HG02938 (cell line): Measurements from ENCODE around the gene THSD4.
"Not testable (repeated sequence)": the region's sequence is repeated elsewhere in the genome, so short reads cannot be mapped to it uniquely, and the experiment has no call there.

Experiments
- ATAC-seq: cut with Tn5 transposase; IDR thresholded peaks from one replicate; pipeline ENCODE4 v1.9.1; 2021; ENCODE audit warnings: mild to moderate bottlenecking, moderate library complexity; ENCODE audit not compliant: unreplicated experiment

THSD4 gene

GRCh38 chr15:71248386-71248785 is 133.1 kb downstream of the THSD4 start:
- no peak for ATAC-seq

DNA sequence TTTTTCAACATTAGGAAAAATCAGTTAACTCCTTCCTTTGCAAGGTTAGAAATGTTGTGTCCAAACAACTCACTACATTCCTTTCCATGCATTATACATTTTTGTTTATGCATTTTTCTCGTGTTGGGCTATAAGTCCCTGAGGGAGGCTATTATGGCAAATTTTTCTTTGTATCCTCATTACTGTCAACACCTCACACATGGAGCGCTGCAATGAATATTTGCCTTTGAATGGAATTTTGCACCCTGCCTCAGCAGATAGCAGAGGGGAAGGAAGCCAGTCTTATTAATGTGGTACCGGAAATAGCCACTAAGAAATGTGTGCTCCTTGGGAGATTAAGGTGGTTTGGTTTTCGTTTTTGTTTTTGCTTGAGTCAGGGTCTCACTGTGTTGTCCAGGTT is 134.7 kb downstream of the THSD4 start:
- no peak for ATAC-seq

DNA sequence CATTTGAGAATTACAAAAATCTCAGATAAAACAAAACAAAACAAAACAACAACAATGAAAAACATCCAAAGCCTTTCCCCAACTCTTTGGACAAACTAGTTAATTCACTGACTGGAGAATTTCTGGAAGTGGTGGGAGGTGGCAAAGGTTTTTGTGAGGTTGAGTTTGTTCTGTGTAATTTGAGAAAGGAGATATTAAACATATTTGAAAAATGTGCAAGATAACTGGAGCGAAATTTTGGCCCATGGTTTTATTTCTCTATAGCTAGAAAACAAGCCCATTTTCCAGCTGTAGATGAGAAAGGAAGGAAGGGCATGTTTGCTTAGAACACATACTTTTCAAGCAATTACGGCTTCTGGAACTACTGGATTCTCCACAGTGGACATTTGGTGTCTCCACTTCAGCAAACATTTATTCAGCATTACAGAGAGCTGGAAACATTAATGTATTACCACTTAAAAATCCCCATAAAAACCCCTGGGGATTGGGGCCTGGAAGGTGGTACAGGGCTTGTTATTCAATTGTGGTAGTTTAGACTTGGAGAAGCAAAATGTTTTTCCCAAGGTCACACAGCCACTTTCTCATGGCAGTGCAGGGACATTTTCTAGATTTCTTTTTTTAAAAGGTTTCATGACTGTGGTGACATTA is 135.8 kb downstream of the THSD4 start:
- ATAC-seq = no peak

GRCh38 chr15:71251584-71252043 is 136.3 kb downstream of the THSD4 start:
- no peak for ATAC-seq

GRCh38 chr15:71252044-71252739 is 136.9 kb downstream of the THSD4 start:
- no peak for ATAC-seq

DNA sequence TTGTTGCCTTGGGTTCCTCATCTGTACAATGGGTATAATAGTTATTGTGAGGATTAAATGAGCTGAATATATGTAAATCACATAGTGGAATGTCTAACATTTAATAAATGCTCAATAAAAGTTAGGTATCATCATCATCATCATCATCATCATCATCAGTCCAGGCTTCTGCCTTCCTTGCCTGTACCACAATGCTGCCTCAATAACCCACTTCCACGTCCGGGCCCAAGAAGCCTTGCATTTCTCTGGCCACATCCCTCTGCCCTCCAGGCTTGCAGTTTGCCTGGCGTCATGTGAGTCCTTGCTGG is 137.4 kb downstream of the THSD4 start:
- no peak for ATAC-seq

GRCh38 chr15:71254491-71254890 is 139.2 kb downstream of the THSD4 start:
- ATAC-seq = no peak

- no peak for ATAC-seq
Measured at GRCh38 chr15:71256934-71257664, 141.8 kb downstream of the THSD4 start.

DNA sequence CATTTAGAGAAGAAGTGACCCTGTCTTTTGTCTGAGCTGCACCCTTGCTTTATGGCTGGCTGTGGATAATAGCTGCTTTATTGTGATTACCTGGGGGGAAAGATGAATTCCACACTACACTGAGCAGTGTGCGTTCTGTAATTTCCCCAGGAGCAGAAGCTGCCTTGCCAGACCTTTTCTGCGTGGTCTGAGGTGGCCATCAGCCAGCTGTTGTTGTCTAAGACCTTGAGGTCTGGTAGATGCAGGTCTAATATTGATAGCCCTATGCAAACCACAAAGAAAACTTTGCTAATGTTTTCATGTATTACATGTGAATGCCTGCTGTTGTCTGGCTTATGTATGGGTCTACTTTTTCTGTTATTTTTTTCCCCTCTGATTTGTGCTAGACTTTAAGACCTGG is 144.6 kb downstream of the THSD4 start:
- no peak for ATAC-seq

GRCh38 chr15:71261418-71261817 is 146.1 kb downstream of the THSD4 start:
- ATAC-seq = no peak

GRCh38 chr15:71261909-71262308 is 146.6 kb downstream of the THSD4 start:
- no peak for ATAC-seq

- ATAC-seq = no peak
Measured at GRCh38 chr15:71262599-71262998, 147.3 kb downstream of the THSD4 start.

DNA sequence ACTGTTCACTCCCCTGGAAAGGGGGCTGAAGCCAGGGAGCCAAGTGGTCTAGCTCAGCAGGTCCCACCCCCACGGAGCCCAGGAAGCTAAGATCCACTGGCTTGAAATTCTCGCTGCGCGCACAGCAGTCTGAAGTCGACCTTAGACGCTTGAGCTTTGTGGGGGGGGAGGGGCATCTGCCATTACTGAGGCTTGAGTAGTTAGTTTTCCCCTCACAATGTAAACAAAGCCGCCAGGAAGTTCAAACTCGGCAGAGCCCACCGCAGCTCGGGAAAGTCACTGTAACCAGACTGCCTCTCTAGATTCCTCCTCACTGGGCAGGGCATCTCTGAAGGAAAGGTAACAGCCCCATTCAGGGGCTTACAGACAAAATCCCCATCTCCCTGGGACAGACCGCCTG is 150.3 kb downstream of the THSD4 start:
- not testable (repeated sequence) for ATAC-seq

DNA sequence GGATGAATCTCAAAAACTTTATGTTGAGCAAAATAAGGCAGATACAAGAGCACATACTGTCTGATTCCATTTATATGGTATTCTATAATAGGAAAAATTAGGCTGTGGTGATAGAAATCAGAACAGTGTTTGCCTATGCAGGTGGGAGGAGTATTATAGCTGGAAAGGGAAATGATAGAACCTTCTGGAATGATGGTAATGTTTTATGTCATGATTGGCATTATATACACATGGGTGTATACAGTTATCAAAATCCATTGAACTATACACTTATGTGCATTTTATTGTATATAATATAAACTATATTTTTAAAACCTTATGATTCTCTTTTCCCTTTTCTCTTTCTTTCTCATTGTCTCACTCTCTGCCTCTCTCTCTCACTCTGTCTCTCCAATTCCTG is 156.1 kb downstream of the THSD4 start:
- no peak for ATAC-seq

GRCh38 chr15:71272932-71273331 is 157.7 kb downstream of the THSD4 start:
- no peak for ATAC-seq

DNA sequence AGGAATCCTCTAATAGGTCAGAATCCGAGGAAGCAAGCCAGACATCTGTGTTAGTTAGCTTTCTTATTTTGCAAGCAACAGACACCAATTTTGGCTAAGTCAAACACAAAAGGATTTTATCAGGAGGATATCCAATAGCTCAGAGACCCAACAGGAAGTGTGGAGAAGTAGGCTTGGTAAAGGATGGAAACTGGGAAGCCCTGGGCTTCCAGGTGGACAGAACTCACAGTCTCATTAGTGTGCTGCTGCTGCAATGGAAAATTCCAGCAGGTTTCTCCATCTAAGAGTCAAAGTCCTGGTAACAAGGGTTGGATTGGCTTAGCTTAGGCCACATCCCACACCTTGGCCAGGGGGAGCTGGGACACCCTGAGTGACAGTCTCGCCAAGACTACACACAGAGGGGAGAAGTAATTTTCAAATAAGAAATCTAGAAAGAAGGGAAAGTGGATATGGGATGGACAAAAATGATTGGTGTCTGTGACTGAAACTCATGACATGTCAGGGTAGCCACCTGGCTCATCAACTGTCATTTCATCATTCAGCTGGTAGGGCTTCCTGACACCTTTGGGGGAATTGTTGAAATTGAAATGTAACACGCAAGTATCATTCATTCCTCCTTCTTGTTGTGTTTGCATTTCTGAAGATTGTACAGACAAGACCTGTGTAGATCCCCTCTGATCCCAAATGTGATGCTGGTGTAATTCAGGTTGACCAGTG is 158.6 kb downstream of the THSD4 start:
- no peak for ATAC-seq

DNA sequence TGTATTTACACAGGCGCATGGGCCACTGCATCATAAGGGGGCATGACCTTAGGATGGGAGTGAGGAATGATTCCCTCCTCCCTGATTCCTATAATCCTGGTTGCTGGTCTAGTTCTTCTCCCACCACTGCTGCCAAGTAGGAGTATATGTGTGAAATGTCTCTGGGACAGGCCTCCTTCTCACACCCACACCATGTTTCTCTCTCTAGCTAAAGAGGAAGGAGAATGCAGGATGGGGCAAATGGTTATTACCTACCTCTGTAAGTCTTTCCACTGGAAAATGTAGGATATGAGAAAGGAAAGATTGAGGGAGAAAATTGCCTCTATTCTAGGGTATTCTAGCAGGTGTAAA is 159.2 kb downstream of the THSD4 start:
- ATAC-seq = no peak

GRCh38 chr15:71275098-71275497 is 159.8 kb downstream of the THSD4 start:
- no peak for ATAC-seq

DNA sequence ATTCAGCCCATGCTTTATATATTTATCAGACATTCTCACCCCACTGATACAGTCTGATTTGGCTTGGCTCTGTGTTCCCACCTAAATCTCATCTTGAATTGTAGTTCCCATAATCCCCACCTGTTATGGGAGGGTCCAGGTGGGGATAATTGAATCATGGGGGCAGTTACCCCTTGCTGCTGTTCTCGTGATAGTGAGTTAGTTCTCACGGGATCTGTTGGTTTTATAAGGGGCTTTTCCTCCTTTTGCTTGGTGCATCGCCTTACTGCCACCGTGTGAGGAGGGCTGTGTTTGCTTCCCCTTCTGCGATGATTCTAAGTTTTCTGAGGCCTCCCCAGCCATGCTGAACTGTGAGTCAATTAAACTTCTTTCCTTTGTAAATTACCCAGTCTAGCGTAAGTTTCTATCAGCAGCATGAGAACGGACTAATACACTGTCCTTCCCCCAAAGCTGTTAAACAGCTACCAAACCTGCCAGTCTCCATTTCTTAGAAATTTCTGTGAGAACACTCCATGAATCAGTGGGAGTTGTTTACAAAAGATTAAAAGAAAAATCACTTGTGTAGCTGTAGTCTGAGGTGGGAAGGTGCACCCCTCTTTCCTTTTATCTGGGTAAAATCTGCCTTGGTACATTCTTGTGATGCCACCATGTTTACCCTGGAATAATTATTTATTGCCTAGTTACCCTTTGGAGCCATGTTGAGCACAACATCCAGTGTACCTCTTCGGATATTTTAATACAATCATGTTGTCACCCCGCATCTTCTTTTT is 160.5 kb downstream of the THSD4 start:
- no peak for ATAC-seq

DNA sequence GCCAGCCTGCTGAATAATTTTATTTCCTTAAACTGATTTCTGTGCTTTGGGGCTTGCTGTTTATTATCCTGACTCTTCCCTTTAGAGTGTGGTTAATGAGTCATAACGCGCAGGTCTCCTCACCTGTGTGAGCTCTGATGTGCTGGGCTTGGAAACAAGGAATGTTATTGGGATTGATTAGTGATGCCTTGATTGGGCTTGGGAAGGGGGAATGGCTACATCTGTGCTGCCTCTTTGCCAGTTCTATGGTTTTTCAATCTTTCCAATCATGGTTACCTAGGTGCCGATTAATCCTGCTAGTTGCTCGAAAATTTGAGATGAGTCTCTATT is 161.0 kb downstream of the THSD4 start:
- ATAC-seq = no peak
